ENCODE data around the gene POT1. TPM values are rescaled to one million over a fixed set of nuclear protein-coding genes. Genes with fewer than 3 reads are reported as not detected.

POT1 gene
- total RNA-seq, 2 donors from 2014 or later: 9.3 to 12.0 TPM

DNA sequence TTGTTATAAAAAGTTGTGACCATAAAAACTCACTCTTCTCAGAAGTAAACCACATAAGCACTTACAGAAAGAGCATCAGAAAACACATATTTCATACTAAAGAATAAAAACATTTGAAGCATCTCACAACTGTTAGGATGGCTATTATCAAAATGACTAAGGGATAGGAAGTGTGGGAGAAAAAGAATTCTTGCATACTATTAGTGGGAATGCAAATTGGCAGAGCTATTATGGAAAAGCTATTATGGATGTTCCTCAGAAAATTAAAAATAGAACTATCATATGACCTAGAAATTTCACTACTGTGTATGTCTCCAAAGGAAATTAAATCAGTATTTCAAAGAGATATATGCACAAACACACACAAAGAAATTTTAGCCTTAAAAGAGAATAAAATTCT, 25.2 kb upstream of the POT1 start:
- Histone ChIP-seq H3K4me3 (no peak overlapping the region), H3K4me1 (no peaks in the 10 kb centered on the region), H3K27me3 (no peaks in the 10 kb centered on the region), H3K36me3 (no peaks in the 10 kb centered on the region), H3K27ac (no peak overlapping the region), H3K9me3 (no peaks in the 10 kb centered on the region), H3K9ac (ENCODE audit: low read depth in 2 of 2, low read length in 2 of 2) (no peak overlapping the region)
- DNase-seq: no peak
- intact Hi-C loops (cut with DNase I): no loop called here
- TF ChIP-seq, protein P1, sequence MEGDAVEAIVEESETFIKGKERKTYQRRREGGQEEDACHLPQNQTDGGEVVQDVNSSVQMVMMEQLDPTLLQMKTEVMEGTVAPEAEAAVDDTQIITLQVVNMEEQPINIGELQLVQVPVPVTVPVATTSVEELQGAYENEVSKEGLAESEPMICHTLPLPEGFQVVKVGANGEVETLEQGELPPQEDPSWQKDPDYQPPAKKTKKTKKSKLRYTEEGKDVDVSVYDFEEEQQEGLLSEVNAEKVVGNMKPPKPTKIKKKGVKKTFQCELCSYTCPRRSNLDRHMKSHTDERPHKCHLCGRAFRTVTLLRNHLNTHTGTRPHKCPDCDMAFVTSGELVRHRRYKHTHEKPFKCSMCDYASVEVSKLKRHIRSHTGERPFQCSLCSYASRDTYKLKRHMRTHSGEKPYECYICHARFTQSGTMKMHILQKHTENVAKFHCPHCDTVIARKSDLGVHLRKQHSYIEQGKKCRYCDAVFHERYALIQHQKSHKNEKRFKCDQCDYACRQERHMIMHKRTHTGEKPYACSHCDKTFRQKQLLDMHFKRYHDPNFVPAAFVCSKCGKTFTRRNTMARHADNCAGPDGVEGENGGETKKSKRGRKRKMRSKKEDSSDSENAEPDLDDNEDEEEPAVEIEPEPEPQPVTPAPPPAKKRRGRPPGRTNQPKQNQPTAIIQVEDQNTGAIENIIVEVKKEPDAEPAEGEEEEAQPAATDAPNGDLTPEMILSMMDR (IDR thresholded peaks at IDR 0.05): no peak

DNA sequence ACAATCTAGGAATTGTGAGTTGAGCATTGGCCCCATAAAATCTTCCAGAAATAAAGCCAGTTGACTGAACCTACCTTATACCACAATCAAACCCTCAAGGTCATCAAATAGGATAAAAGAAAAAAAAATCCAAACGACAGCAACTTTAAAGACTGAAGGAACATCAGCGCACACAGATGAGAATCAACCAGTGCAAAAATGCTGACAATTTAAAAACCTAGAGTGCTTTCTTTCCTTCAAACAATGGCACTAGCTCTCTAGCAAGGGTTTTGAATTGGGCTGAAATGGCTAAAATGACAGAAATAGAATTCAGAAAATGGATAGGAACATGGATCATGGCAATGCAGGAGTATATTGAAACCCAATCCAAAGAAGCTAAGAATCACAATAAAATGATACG, 16.1 kb upstream of the POT1 start:
- no peak overlapping the region for H3K27ac ChIP-seq
- no peaks in the 10 kb centered on the region for H3K4me1 ChIP-seq
- H3K9me3 ChIP-seq: no peaks in the 10 kb centered on the region
- no peaks in the 10 kb centered on the region for H3K36me3 ChIP-seq
- TF ChIP-seq, protein P1 (IDR thresholded peaks at IDR 0.05): no peak
- intact Hi-C loops (cut with DNase I): no loop called here
- H3K9ac ChIP-seq (ENCODE audit: low read depth in 2 of 2, low read length in 2 of 2): no peak overlapping the region
- no peak overlapping the region for H3K4me3 ChIP-seq
- H3K27me3 ChIP-seq: no peaks in the 10 kb centered on the region
- no peak for DNase-seq

DNA sequence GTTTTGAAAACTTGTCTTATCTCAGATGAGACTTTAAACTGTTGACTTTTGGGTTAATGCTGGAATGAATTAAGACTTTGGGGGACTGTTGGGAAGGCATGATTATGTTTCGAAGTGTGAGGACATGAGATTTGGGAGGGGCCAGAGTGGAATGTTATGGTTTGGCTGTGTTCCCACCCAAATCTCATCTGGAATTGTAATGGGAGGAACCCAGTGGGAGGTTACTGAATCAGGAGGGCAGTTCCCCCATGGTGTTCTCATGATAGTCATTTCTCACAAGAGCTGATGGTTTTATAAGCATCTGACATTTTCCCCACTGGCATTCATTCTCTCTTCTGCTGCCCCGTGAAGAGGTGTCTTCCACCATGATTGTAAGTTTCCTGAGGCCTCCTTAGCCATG, 13.8 kb upstream of the POT1 start:
- TF ChIP-seq, protein P1 (IDR thresholded peaks at IDR 0.05): no peak
- H3K27ac ChIP-seq: no peak overlapping the region
- H3K4me1 ChIP-seq: no peaks in the 10 kb centered on the region
- DNase-seq: no peak
- H3K9ac ChIP-seq (ENCODE audit: low read depth in 2 of 2, low read length in 2 of 2): no peak overlapping the region
- no peaks in the 10 kb centered on the region for H3K27me3 ChIP-seq
- no peaks in the 10 kb centered on the region for H3K9me3 ChIP-seq
- intact Hi-C loops (cut with DNase I): no loop called here
- no peaks in the 10 kb centered on the region for H3K36me3 ChIP-seq
- no peak overlapping the region for H3K4me3 ChIP-seq

DNA sequence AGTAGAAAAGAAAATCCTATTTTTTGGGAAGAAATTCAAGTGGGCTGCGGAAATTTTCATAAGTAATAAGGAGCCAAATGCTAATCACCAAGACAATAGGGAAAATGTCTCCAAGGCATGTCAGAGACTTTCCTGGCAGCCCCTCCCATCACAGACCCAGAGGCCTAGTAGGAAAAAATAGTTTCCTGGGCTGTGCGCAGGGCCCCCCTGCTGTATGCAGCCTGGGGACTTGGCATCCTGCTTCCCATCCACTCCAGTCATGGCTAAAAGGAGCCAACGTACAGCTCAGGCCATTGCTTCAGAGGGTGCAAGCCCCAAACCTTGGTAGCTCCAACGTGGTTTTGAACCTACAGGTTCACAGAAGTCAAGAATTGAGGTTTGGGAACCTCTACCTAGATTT, 12.8 kb upstream of the POT1 start:
- Histone ChIP-seq H3K9me3 (no peaks in the 10 kb centered on the region), H3K27ac (no peak overlapping the region), H3K36me3 (no peaks in the 10 kb centered on the region), H3K9ac (ENCODE audit: low read depth in 2 of 2, low read length in 2 of 2) (no peak overlapping the region), H3K4me3 (no peak overlapping the region), H3K4me1 (no peaks in the 10 kb centered on the region), H3K27me3 (no peaks in the 10 kb centered on the region)
- intact Hi-C loops (cut with DNase I): no loop called here
- TF ChIP-seq, protein P1 (IDR thresholded peaks at IDR 0.05): no peak
- DNase-seq: no peak

DNA sequence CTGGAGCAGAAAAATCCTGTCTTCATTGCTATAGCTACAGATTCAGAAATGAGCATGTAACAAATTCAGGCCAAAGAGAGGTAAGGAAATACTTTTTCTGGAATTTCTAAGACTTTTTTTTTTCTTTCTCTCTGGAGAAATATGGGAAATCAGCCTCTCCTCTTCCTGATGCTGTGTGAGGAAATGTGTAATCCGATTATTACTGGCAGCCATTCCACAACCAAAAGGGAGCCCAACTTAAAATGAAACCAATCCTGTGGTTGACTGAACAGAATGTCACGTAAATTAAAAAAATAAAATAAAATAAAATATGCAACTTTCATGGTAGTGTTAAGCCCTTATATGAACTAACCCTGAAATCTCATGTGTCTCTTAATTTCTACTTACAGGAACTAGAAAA, 10.7 kb upstream of the POT1 start:
- TF ChIP-seq, protein P1 (IDR thresholded peaks at IDR 0.05): no peak
- intact Hi-C loops (cut with DNase I): no loop called here

DNA sequence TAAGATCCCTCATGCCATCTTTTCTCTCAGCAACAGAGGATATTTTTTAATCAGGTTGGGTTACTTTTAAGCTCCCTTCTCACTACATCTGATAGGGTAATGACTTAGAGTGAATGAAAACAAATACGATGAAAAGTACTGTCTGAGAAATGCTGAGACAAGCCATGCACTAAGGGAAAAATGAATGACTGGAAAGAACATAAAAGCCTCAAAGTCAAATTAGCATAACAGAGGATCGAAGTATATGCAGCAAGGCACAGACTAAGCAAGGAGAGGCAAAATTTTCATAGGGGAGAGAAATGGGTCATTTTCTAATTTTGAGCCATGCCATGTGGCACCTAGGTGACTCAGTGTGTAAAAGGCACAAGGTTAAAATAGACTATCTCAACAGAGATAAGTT, 8.5 kb upstream of the POT1 start:
- Histone ChIP-seq H3K9ac (ENCODE audit: low read depth in 2 of 2, low read length in 2 of 2) (no peak overlapping the region), H3K27me3 (no peaks in the 10 kb centered on the region), H3K36me3 (no peaks in the 10 kb centered on the region), H3K4me1 (no peaks in the 10 kb centered on the region), H3K9me3 (no peaks in the 10 kb centered on the region), H3K4me3 (no peak overlapping the region), H3K27ac (no peak overlapping the region)
- DNase-seq: no peak
- TF ChIP-seq, protein P1 (IDR thresholded peaks at IDR 0.05): no peak
- intact Hi-C loops (cut with DNase I): no loop called here

More for the DNA sequence above, 10.7 kb upstream of the POT1 start:
- Histone ChIP-seq H3K27ac (no peak overlapping the region), H3K27me3 (no peaks in the 10 kb centered on the region), H3K4me1 (no peaks in the 10 kb centered on the region), H3K9ac (ENCODE audit: low read depth in 2 of 2, low read length in 2 of 2) (no peak overlapping the region), H3K36me3 (no peaks in the 10 kb centered on the region), H3K4me3 (no peak overlapping the region), H3K9me3 (no peaks in the 10 kb centered on the region)
- no peak for DNase-seq

All from colonic mucosa (tissue), 4 donors.